Measurements from ENCODE around the gene TEPSIN. TPM values are rescaled to one million over a fixed set of nuclear protein-coding genes. Genes with fewer than 3 reads are reported as not detected.

Gene TEPSIN
- total and polyA plus RNA-seq, 2 donors (not counting 3 experiments of a cell fraction or from before 2014, with no cell fraction given): 41.6 to 45.3 TPM

DNA sequence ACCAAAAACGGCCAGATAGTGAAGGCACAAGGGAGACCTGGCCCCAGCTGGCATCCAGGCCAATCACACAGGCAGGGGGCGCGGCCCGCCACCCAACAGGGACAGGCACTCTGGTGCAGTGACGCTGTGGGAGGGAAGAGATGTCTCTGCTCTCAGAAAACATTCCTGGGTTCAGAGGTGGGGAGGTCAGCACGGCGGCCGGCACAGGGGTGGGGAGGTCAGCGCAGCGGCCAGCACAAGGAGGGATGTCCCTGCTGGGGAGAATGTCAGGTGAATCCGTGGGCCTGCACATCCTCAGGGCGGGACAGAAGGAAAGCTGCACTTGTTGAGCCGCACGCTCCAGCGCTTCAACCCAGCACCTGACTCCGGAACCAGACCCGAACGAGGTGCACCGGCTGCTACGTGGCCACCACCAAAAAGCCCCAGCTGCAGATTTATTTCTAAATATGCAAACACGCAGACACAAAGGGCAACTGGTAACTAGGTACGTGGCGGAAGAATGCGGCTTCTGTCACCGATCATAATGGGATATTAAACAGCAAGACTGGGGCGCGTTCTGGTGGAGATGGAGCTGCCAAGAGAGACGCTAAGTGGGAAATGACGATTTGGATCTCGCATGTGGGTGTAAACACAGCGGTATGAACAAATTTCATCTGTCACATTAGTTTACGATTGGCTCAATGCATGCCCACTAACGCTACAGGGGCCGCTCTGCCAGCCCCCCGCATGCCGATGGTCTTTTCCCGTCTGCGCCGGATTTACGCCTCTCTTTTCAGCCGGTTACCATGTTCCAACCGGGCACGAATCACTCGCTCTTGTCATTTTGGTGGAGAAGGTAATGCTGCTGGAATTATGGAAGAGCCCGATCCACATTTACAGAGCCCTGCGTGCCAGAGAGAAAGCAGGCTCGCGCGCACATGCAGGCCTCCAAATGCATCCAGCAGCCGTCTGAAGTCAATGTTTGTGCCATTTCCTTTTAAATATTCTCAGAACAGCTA is 40.7 kb upstream of the TEPSIN start:
- no peak overlapping the region for H3K4me2 ChIP-seq (ENCODE audit: insufficient read depth, low read length)
- CTCF ChIA-PET: interaction anchor here (1.3 to 1.6 kb wide), 2 partner anchors 12 to 19 kb away, joined by 3 to 4 read pairs; no protein-coding TSS in a partner anchor
- H3K36me3 ChIP-seq (ENCODE audit: control insufficient read depth in 2 of 2, extremely low read depth in 1 of 2, insufficient read depth in 2 of 2, low read length in 2 of 2): peaks cover 9 to 43% of the 10 kb centered on the region in 2 experiments
- H3K9ac ChIP-seq (replicated peaks; ENCODE audit: extremely low read depth, insufficient read depth, low read length): no peak overlapping the region
- no peaks in the 10 kb centered on the region for H3K27me3 ChIP-seq (ENCODE audit: control insufficient read depth in 2 of 2, insufficient read depth in 2 of 2, low read length in 2 of 2)
- FAIRE-seq (no peak), DNase-seq (ENCODE audit: low read depth, low spot score) (no peak)
- peaks cover 2% of the 10 kb centered on the region for H3K79me2 ChIP-seq (ENCODE audit: control insufficient read depth, insufficient read depth, low read length)
- H3K9me1 ChIP-seq (replicated peaks; ENCODE audit: control insufficient read depth, extremely low read depth, insufficient read depth, low read length): no peaks in the 10 kb centered on the region
- dilution Hi-C loops (cut with MboI; ENCODE audit: extremely low pct_ligation_motif_present, low sequenced_read_pairs): no loop called here
- no peaks in the 10 kb centered on the region for H3K9me3 ChIP-seq (replicated peaks; ENCODE audit: control insufficient read depth, insufficient read depth, low read length)
- intact Hi-C loops (cut with micrococcal nuclease): no loop called here
- no peak overlapping the region for H3K4me3 ChIP-seq (replicated peaks in 1 of 3; ENCODE audit: insufficient read depth in 1 of 3, low read depth in 1 of 3, low read length in 3 of 3)
- TF ChIP-seq FOS (IDR thresholded peaks at IDR 0.05; ENCODE audit: borderline replicate concordance, insufficient read depth, low read length) (no peak), MYC (IDR thresholded peaks at IDR 0.05; ENCODE audit: low read depth, low read length) (no peak), POLR2A (IDR thresholded peaks at IDR 0.05; ENCODE audit: low read depth, low read length) (no peak)
- TF ChIP-seq, protein P1, sequence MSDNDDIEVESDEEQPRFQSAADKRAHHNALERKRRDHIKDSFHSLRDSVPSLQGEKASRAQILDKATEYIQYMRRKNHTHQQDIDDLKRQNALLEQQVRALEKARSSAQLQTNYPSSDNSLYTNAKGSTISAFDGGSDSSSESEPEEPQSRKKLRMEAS (IDR thresholded peaks at IDR 0.05; ENCODE audit: insufficient read depth, insufficient read length): no peak
- TF ChIP-seq, protein P2, sequence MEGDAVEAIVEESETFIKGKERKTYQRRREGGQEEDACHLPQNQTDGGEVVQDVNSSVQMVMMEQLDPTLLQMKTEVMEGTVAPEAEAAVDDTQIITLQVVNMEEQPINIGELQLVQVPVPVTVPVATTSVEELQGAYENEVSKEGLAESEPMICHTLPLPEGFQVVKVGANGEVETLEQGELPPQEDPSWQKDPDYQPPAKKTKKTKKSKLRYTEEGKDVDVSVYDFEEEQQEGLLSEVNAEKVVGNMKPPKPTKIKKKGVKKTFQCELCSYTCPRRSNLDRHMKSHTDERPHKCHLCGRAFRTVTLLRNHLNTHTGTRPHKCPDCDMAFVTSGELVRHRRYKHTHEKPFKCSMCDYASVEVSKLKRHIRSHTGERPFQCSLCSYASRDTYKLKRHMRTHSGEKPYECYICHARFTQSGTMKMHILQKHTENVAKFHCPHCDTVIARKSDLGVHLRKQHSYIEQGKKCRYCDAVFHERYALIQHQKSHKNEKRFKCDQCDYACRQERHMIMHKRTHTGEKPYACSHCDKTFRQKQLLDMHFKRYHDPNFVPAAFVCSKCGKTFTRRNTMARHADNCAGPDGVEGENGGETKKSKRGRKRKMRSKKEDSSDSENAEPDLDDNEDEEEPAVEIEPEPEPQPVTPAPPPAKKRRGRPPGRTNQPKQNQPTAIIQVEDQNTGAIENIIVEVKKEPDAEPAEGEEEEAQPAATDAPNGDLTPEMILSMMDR (IDR thresholded peaks at IDR 0.05; ENCODE audit: extremely low read depth in 1 of 2, insufficient read depth in 1 of 2, low read depth in 1 of 2, low read length in 2 of 2): no peak
- no TSS peak for BruUV-seq (replicated peaks)
- H3K4me1 ChIP-seq (ENCODE audit: control insufficient read depth, extremely low read depth, insufficient read depth, low read length): no peaks in the 10 kb centered on the region
- POLR2A ChIA-PET: no interaction called here
- no peak overlapping the region for H2AFZ ChIP-seq (ENCODE audit: low read depth, low read length)
- no peaks in the 10 kb centered on the region for H4K20me1 ChIP-seq (replicated peaks; ENCODE audit: control insufficient read depth, extremely low read depth, insufficient read depth, low read length)
- no peak overlapping the region for H3K27ac ChIP-seq (ENCODE audit: insufficient read depth, low read depth, low read length)

All from endothelial cell of umbilical vein (primary cell).